GM23248 (cell line): ENCODE results near the gene ZNF236. TPM values are rescaled to one million over a fixed set of nuclear protein-coding genes. Genes with fewer than 3 reads are reported as not detected.
A peak's percentile ranks its signal among the peaks of the same experiment; 100 is the strongest.

Experiments used
- DNase-seq: peaks from one replicate; pipeline ENCODE4 v3.0.0-alpha.2; 2015
- H2AFZ ChIP-seq: fragments of 200-600 bp; sonication (generic); 2 replicates; pipeline ENCODE4 v1.6.1; 2016; ENCODE audit warnings: antibody characterized with exemption
- H3F3A ChIP-seq: fragments of 200-600 bp; sonication (generic); 2 replicates; pipeline ENCODE4 v1.6.1; 2016; ENCODE audit warnings: mild to moderate bottlenecking, antibody characterized with exemption, mixed run types; ENCODE audit not compliant: insufficient read depth
- H3K27ac ChIP-seq: fragments of 200-600 bp; sonication (generic); 2 replicates; pipeline ENCODE4 v1.5.1; 2016; ENCODE audit warnings: mild to moderate bottlenecking
- H3K27me3 ChIP-seq: fragments of 200-600 bp; sonication (generic); replicated peaks from 2 replicates; pipeline ENCODE4 v1.6.1; 2016; ENCODE audit warnings: mild to moderate bottlenecking; ENCODE audit not compliant: insufficient read depth
- H3K36me3 ChIP-seq: fragments of 200-600 bp; sonication (generic); 2 replicates; pipeline ENCODE4 v1.6.1; 2016; ENCODE audit warnings: low read depth, mild to moderate bottlenecking
- H3K4me1 ChIP-seq: fragments of 200-600 bp; sonication (generic); 2 replicates; pipeline ENCODE4 v1.6.1; 2016; ENCODE audit warnings: mild to moderate bottlenecking; ENCODE audit not compliant: insufficient read depth
- H3K4me2 ChIP-seq: fragments of 200-600 bp; sonication (generic); one replicate; pipeline ENCODE4 v1.6.1; 2016; ENCODE audit warnings: mild to moderate bottlenecking; ENCODE audit not compliant: unreplicated experiment
- H3K4me3 ChIP-seq: fragments of 200-600 bp; sonication (generic); 2 replicates; pipeline ENCODE4 v1.5.1; 2016; ENCODE audit warnings: mild to moderate bottlenecking
- H3K79me2 ChIP-seq: fragments of 200-600 bp; sonication (generic); 2 replicates; pipeline ENCODE4 v1.6.1; 2016; ENCODE audit warnings: mild to moderate bottlenecking; ENCODE audit not compliant: insufficient read depth
- H3K9ac ChIP-seq: fragments of 200-600 bp; sonication (generic); 2 replicates; pipeline ENCODE4 v1.6.1; 2016; ENCODE audit warnings: mild to moderate bottlenecking
- H3K9me2 ChIP-seq: fragments of 200-600 bp; sonication (generic); 2 replicates; pipeline ENCODE4 v1.6.1; 2016; ENCODE audit warnings: mixed run types, mild to moderate bottlenecking, moderate library complexity; ENCODE audit not compliant: insufficient read depth
- H3K9me3 ChIP-seq: fragments of 200-600 bp; sonication (generic); one replicate; pipeline ENCODE4 v1.6.1; 2017; ENCODE audit warnings: low read depth
- H4K20me1 ChIP-seq: fragments of 200-600 bp; sonication (generic); 2 replicates; pipeline ENCODE4 v1.6.0; 2016; ENCODE audit not compliant: insufficient read depth
- EZH2 ChIP-seq: fragments of 200-600 bp; sonication (generic); IDR thresholded peaks from 2 replicates; pipeline ENCODE4 v1.6.1; 2018; ENCODE audit warnings: antibody characterized with exemption, mild to moderate bottlenecking; ENCODE audit not compliant: insufficient read depth, poor library complexity, severe bottlenecking
- EZH2phosphoT487 ChIP-seq: fragments of 200-600 bp; sonication (generic); IDR thresholded peaks from 2 replicates; pipeline ENCODE4 v1.6.1; 2018; ENCODE audit warnings: antibody characterized with exemption, moderate library complexity, mild to moderate bottlenecking, low read depth; ENCODE audit not compliant: insufficient read depth
- WGBS, 2 experiments: methylation state at CpG; one replicate each; pipeline ENCODE4 v1.1.6; 2015 to 2017; ENCODE audit warnings: low lambda C conversion rate in 2 of 2, low coverage in 1 of 2; ENCODE audit errors: missing lambda C conversion rate in 2 of 2; 5-methylcytosine and 5-hydroxymethylcytosine counted together
- in situ Hi-C: fragments of 300-500 bp; cut with MboI; formaldehyde crosslinking; loops from 2 replicates; pipeline ENCODE4 v1.15.0; 2020
- polyA plus RNA-seq: library from polyadenylated mRNA; unstranded; fragments of >200 nt; fragmentation: Nextera tagmentation; extraction: Ambion mirVana; gene quantifications from 2 replicates; pipeline ENCODE4 v1.2.1, GENCODE V29; 2016
- total RNA-seq: library from RNA; depleted of rRNA; stranded (reverse); fragments of >200 nt; shearing (Covaris generic); gene quantifications from 2 replicates; pipeline ENCODE4 v1.2.3, GENCODE V29; 2014

ZNF236 gene
- total and polyA plus RNA-seq, 2 experiments from 2014 or later: 4.6 to 12.4 TPM

DNA sequence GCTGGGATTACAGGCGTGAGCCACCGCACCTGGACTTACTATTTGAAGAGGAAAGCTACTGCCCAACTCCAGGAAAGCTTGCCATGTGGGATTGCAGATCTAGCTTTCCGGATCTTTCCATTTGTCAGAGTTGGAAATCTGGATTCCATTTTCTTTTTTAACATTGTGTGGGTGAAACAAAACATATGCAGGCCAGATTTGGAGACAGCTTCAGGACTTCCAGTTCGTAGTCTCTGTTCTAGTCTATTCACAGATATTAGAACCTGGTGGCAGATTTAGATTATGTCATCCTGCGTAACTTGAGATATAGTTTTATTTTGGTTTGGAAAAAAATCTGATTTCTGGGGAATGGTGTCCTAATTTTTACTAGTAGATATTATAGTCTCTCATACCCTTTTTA lies 70.5 kb downstream of the ZNF236 start:
- TF ChIP-seq EZH2: no peak
- no peak for TF ChIP-seq EZH2phosphoT487
- 42 to 61% methylated on average over 5 of the region's 5 CpGs for WGBS, 2 experiments
- no peaks in the 10 kb centered on the region for H3F3A ChIP-seq
- no peak overlapping the region for H3K27ac ChIP-seq
- H3K27me3 ChIP-seq: no peaks in the 10 kb centered on the region
- peak; percentile 5 for DNase-seq
- H2AFZ ChIP-seq: no peak overlapping the region
- H4K20me1 ChIP-seq: no peaks in the 10 kb centered on the region
- in situ Hi-C loops: no loop called here
- H3K36me3 ChIP-seq: peaks cover 32% of the 10 kb centered on the region
- no peak overlapping the region for H3K4me2 ChIP-seq
- H3K79me2 ChIP-seq: no peaks in the 10 kb centered on the region
- H3K9me2 ChIP-seq: no peaks in the 10 kb centered on the region
- H3K9me3 ChIP-seq: no peaks in the 10 kb centered on the region
- H3K4me1 ChIP-seq: no peaks in the 10 kb centered on the region
- H3K4me3 ChIP-seq: no peak overlapping the region
- H3K9ac ChIP-seq: no peak overlapping the region

DNA sequence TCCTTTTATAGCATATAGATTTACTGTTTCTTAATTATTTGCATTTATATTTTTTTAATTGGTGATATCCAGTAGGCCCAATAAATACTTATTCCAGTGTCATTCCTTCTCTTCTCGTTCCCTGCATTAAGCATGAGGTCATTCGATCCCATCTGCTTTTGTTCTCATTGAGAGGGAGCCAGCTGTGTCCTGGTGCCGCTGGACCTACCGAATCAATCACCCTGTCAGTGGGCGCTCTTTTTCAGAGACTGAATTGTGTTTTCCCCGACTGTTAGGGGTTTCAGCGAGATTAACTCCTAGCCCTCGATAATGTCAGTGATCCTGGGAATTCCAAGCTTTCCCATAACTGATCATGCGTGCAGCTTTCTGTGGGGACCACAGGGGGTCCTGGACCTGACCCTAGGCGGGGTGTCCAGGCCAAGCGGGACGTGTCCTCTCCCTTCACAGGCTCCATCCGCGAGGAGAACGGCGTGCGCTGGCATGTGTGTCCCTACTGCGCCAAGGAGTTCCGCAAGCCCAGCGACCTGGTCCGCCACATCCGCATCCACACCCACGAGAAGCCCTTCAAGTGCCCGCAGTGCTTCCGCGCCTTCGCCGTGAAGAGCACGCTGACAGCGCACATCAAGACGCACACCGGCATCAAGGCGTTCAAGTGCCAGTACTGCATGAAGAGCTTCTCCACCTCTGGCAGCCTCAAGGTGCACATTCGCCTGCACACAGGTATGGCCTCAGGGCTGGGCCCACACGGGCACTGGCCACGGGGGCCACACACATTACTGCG lies 72.4 kb downstream of the ZNF236 start:
- DNase-seq: no peak
- Histone ChIP-seq H3K27me3 (no peaks in the 10 kb centered on the region), H3K4me2 (no peak overlapping the region), H3K4me3 (no peak overlapping the region), H3K9me2 (no peaks in the 10 kb centered on the region), H3K27ac (no peak overlapping the region), H4K20me1 (no peaks in the 10 kb centered on the region), H3K4me1 (no peaks in the 10 kb centered on the region), H3F3A (no peaks in the 10 kb centered on the region), H2AFZ (no peak overlapping the region), H3K79me2 (no peaks in the 10 kb centered on the region), H3K9me3 (no peaks in the 10 kb centered on the region), H3K9ac (no peak overlapping the region), H3K36me3 (peaks cover 45% of the 10 kb centered on the region)
- WGBS, 2 experiments: 96% methylated on average over 37 of the region's 37 CpGs
- TF ChIP-seq EZH2 (no peak), EZH2phosphoT487 (no peak)
- in situ Hi-C loops: no loop called here

GRCh38 chr18:76895498-76895897 lies 73.1 kb downstream of the ZNF236 start:
- H3K4me3 ChIP-seq: no peak overlapping the region
- no peaks in the 10 kb centered on the region for H3K79me2 ChIP-seq
- no peak overlapping the region for H3K4me2 ChIP-seq
- no peaks in the 10 kb centered on the region for H3K27me3 ChIP-seq
- no peaks in the 10 kb centered on the region for H3K9me2 ChIP-seq
- H4K20me1 ChIP-seq: no peaks in the 10 kb centered on the region
- TF ChIP-seq EZH2: no peak
- no peak for TF ChIP-seq EZH2phosphoT487
- no peak for DNase-seq
- in situ Hi-C loops: no loop called here
- H3K4me1 ChIP-seq: no peaks in the 10 kb centered on the region
- no peak overlapping the region for H2AFZ ChIP-seq
- H3K9me3 ChIP-seq: no peaks in the 10 kb centered on the region
- no peak overlapping the region for H3K9ac ChIP-seq
- no peak overlapping the region for H3K27ac ChIP-seq
- no peaks in the 10 kb centered on the region for H3F3A ChIP-seq
- H3K36me3 ChIP-seq: peaks cover 46% of the 10 kb centered on the region
- 98 to 100% methylated on average over 3 of the region's 3 CpGs for WGBS, 2 experiments

- Histone ChIP-seq H3K4me2 (no peak overlapping the region), H3K27ac (no peak overlapping the region), H3K4me1 (no peaks in the 10 kb centered on the region), H3K9me2 (no peaks in the 10 kb centered on the region), H3K9ac (no peak overlapping the region), H3K9me3 (no peaks in the 10 kb centered on the region), H3K4me3 (no peak overlapping the region), H2AFZ (no peak overlapping the region), H3K36me3 (peaks cover 49% of the 10 kb centered on the region), H3K27me3 (no peaks in the 10 kb centered on the region), H4K20me1 (no peaks in the 10 kb centered on the region), H3F3A (no peaks in the 10 kb centered on the region), H3K79me2 (no peaks in the 10 kb centered on the region)
- TF ChIP-seq EZH2 (no peak), EZH2phosphoT487 (no peak)
- in situ Hi-C loops: no loop called here
- DNase-seq: no peak
These were observed 74.3 kb downstream of the ZNF236 start for GRCh38 chr18:76896677-76897076.
